GM21360 (cell line): ENCODE measurements around the gene VAC14.

ENCODE experiments used
- ATAC-seq: cut with Tn5 transposase; IDR thresholded peaks from one replicate; pipeline ENCODE4 v1.9.1; 2021; ENCODE audit warnings: mild to moderate bottlenecking, moderate library complexity; ENCODE audit not compliant: unreplicated experiment

Gene VAC14

GRCh38 chr16:70786020-70786755 is 14.8 kb downstream of the VAC14 start:
- no peak for ATAC-seq

- no peak for ATAC-seq
Observed at GRCh38 chr16:70784692-70785555, 16.0 kb downstream of the VAC14 start.

GRCh38 chr16:70782237-70782636 is 18.7 kb downstream of the VAC14 start:
- no peak for ATAC-seq

GRCh38 chr16:70781800-70782199 is 19.2 kb downstream of the VAC14 start:
- ATAC-seq = no peak

GRCh38 chr16:70780546-70780945 is 20.4 kb downstream of the VAC14 start:
- no peak for ATAC-seq

- no peak for ATAC-seq
Observed at GRCh38 chr16:70779361-70779760, 21.6 kb downstream of the VAC14 start.

- ATAC-seq = no peak
Observed at GRCh38 chr16:70778901-70779309, 22.1 kb downstream of the VAC14 start.

- no peak for ATAC-seq
Observed at GRCh38 chr16:70777973-70778406, 23.0 kb downstream of the VAC14 start.

GRCh38 chr16:70777496-70777895 is 23.5 kb downstream of the VAC14 start:
- ATAC-seq = no peak

GRCh38 chr16:70775399-70775798 is 25.6 kb downstream of the VAC14 start:
- no peak for ATAC-seq

- ATAC-seq = no peak
Observed at GRCh38 chr16:70774261-70774660, 26.7 kb downstream of the VAC14 start.

- ATAC-seq = no peak
Observed at GRCh38 chr16:70772493-70772892, 28.5 kb downstream of the VAC14 start.

GRCh38 chr16:70770626-70771552 is 30.1 kb downstream of the VAC14 start:
- no peak for ATAC-seq

GRCh38 chr16:70770291-70770625 is 30.7 kb downstream of the VAC14 start:
- ATAC-seq = no peak

- no peak for ATAC-seq
Observed at GRCh38 chr16:70769761-70770160, 31.2 kb downstream of the VAC14 start.

- ATAC-seq = no peak
Observed at GRCh38 chr16:70769131-70769530, 31.8 kb downstream of the VAC14 start.

- no peak for ATAC-seq
Observed at GRCh38 chr16:70768203-70768580, 32.8 kb downstream of the VAC14 start.

- ATAC-seq = no peak
Observed at GRCh38 chr16:70767377-70768202, 33.4 kb downstream of the VAC14 start.

- ATAC-seq = no peak
Observed at GRCh38 chr16:70766658-70767057, 34.3 kb downstream of the VAC14 start.

GRCh38 chr16:70766176-70766575 is 34.8 kb downstream of the VAC14 start:
- no peak for ATAC-seq
